GM10248 (cell line): ENCODE measurements around the gene FBXW11.
"Not testable (repeated sequence)": the region's sequence is repeated elsewhere in the genome, so short reads cannot be mapped to it uniquely, and the experiment has no call there.

Source experiments
- CTCF ChIA-PET: fragments of 300-600 bp; sonication (Branson Sonifier 250); formaldehyde crosslinking; extraction: SDS; loops from one replicate; lab custom pipeline; 2021; ENCODE audit warnings: antibody characterized with exemption; lab: Yijun Ruan, JAX
- POLR2A ChIA-PET: fragments of 350-650 bp; sonication (Branson Sonifier 250); formaldehyde crosslinking; extraction: SDS; loops from one replicate; lab custom pipeline; 2020; ENCODE audit warnings: antibody characterized with exemption; lab: Yijun Ruan, JAX
- DNase-seq: peaks from one replicate; pipeline ENCODE4 v3.0.0; 2012; ENCODE audit errors: extremely low spot score
- TF ChIP-seq, protein P1 (sequence below): IDR thresholded peaks from 2 replicates; pipeline ENCODE4 v1.5.1; 2012; ENCODE audit warnings: mild to moderate bottlenecking, low read depth; ENCODE audit errors: extremely low read depth, missing control alignments, control extremely low read depth

The FBXW11 gene

DNA sequence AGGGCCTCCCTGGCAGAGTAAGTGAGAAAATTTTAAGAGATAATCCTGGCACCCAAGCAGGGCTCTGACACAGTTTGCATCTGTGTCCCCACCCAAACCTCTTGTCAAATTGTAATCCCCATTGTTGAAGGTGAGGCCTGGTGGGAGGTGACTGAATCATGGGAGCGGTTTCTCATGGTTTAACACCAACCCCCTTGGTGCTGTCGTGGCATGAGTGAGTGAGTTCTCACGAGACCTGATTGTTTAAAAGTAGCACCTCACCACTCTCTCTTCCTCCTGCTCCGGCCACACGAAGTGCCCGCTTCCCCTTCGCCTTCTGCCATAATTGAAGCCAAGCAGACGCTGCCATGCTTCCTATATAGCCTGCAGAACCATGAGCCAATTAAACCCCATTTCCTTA, 80.1 kb downstream of the FBXW11 start:
- ChIA-PET POLR2A (no interaction called here), CTCF (interaction anchor here (0.8 to 1.0 kb wide), 2 partner anchors 14 to 18 kb away, joined by 3 to 5 read pairs; no protein-coding TSS in a partner anchor)
- TF ChIP-seq, protein P1, sequence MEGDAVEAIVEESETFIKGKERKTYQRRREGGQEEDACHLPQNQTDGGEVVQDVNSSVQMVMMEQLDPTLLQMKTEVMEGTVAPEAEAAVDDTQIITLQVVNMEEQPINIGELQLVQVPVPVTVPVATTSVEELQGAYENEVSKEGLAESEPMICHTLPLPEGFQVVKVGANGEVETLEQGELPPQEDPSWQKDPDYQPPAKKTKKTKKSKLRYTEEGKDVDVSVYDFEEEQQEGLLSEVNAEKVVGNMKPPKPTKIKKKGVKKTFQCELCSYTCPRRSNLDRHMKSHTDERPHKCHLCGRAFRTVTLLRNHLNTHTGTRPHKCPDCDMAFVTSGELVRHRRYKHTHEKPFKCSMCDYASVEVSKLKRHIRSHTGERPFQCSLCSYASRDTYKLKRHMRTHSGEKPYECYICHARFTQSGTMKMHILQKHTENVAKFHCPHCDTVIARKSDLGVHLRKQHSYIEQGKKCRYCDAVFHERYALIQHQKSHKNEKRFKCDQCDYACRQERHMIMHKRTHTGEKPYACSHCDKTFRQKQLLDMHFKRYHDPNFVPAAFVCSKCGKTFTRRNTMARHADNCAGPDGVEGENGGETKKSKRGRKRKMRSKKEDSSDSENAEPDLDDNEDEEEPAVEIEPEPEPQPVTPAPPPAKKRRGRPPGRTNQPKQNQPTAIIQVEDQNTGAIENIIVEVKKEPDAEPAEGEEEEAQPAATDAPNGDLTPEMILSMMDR = no peak
- no peak for DNase-seq

DNA sequence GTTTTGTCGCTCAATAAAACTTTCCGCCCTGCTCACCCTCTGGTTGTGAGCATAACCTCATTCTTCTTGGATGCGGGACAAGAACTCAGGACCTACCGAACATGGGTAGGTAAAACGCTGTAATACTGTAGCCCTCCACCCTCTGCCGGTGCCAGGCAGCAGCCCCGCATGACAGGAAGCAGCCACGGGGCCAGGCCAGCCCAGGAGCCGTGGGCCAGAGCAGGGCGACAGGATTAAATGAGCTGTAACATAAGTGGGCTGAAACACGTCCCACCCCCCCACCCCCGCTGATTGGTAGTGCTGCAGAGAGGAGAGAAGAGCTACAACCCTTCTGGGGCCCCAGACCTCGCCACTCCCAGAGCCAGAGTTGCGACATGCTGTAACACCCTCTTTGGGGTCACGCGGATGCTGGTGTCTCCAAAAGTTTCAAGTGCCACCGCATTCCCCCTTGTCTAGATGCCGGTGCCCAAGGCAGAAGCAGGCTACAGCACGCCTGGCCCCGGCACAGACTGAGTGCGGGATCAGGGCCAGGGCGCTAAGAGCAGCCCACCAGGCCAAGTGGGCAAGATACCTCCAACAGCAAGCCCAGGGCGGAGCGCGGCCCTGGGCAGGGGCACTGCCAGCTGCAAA, 81.8 kb downstream of the FBXW11 start:
- ChIA-PET CTCF (interaction anchor here (1.4 to 5.5 kb wide), 2 partner anchors 12 to 82 kb away, joined by 3 to 33 read pairs; partner anchors contain the start of gene FBXW11), POLR2A (no interaction called here)
- TF ChIP-seq, protein P1 = no peak
- no peak for DNase-seq

DNA sequence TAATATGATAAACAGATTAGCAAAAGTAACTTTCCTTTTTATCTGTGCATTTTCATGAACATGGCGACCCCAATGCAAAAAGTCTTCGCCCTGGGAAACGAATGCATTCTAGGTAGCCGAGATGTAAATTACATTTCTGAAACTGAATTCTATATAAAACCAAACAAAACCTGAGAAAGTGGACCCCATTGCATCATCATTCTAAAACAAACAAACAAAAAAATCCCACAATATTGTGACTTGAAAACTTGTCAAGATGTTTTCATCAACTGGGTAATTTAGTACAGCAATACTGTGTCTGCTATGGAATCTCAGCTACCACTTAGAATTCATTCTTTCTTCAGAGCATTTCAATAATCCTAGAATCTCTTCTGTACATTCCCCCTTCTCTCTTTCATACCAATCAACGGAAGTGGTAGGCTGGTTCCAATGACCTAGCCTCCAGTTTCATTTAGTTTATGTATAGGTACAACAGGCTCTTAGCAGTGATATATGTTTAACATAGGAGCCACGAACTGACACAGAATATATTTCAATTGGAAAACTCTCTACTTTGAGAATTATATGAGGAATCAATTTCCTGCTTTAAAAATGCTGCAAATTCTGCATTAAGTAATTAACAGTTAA, 85.6 kb downstream of the FBXW11 start:
- ChIA-PET CTCF (interaction anchor here (0.9 to 6.5 kb wide), 6 partner anchors 8 to 120 kb away, joined by 3 to 43 read pairs (median 8); no protein-coding TSS in a partner anchor), POLR2A (interaction anchor here (1.4 kb wide), 1 partner anchor 533 kb away, joined by 3 read pairs; no protein-coding TSS in a partner anchor)
- DNase-seq = no peak
- TF ChIP-seq, protein P1 = no peak

DNA sequence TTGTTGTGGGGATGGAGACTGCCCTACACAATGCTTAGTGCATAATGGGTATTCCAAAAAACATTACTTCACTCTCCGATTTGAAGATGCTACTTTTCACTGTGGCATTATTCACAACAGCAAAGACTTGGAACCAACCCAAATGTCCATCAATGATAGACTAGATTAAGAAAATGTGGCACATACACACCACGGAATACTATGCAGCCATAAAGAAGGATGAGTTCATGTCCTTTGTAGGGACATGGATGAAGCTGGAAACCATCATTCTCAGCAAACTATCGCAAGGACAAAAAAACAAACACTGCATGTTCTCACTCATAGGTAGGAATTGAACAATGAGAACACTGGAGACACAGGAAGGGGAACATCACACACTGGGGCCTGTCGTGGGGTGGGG, 90.7 kb downstream of the FBXW11 start:
- POLR2A ChIA-PET, CTCF ChIA-PET, DNase-seq: not testable (repeated sequence)

DNA sequence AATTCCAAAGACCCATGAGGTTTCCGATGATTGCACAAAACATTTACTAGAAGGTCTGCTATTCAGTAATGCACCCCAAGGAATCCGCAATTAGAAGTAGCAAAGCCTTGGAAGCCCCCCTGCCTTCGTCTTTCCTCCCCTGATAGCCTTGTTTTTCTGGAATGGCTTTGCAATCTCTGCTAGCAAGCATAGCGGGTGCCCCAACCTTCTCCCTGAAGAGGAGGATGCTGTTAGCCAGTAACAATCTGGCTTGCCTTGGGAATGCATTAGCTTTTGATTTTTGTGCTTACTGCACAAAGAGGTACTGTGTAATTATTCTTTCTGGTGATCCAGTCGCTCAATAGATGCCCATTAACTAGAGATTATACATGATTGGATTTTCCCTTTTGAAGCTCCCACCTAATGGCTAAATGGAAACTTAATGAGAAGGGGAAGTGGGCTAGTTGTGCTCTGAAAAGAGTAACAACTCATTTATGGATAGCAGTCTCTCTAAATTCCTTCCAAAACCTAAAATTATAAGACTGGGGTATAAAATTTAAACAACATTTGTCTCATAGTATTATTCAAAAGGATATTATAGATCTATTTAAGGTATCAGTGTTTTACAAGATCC, 91.6 kb downstream of the FBXW11 start:
- TF ChIP-seq, protein P1 = no peak
- ChIA-PET CTCF (interaction anchor here (0.7 kb wide), 1 partner anchor 126 kb away, joined by 3 read pairs; no protein-coding TSS in a partner anchor), POLR2A (no interaction called here)
- no peak for DNase-seq

DNA sequence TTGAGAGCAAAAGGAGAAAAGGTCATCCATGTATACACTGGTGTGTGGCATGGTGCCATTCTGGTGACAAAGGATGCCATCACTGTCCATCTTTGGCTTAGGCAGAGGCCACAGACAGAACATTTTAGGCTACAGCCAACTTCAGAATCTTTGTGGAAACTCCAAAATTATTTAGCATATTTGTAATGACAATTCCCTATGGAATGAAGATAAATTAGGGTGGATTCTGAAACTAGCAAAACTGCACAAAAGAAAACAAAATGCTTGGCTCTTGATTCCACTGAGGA, 92.5 kb downstream of the FBXW11 start:
- no peak for DNase-seq
- CTCF ChIA-PET = interaction anchor here (2.6 to 4.0 kb wide), 7 partner anchors 9 to 127 kb away, joined by 9 to 80 read pairs (median 27); partner anchors contain the start of gene FBXW11
- TF ChIP-seq, protein P1 = no peak
- POLR2A ChIA-PET = no interaction called here
